IMR-90 (cell line): ENCODE measurements around the gene PPIP5K2. TPM values are rescaled to one million over a fixed set of nuclear protein-coding genes. Genes with fewer than 3 reads are reported as not detected.

Source experiments
- ATAC-seq: fragments of 200-7000 bp; cut with Tn5 transposase; 2 replicates; pipeline ENCODE4 v1.9.1; 2020; ENCODE audit warnings: low read depth, mild to moderate bottlenecking, moderate library complexity
- BruUV-seq: library from RNA; stranded (reverse); fragments of 400-500 nt; replicated peaks from 2 replicates; lab custom pipeline; 2021; lab: Mats Ljungman, UMichigan
- CTCF ChIA-PET: fragments of 300-600 bp; formaldehyde crosslinking; extraction: SDS; loops from one replicate; lab custom pipeline; 2021; ENCODE audit warnings: antibody characterized with exemption; lab: Yijun Ruan, JAX
- POLR2A ChIA-PET: fragments of 300-600 bp; sonication (Branson Sonifier 250); formaldehyde crosslinking; loops from one replicate; lab custom pipeline; 2022; ENCODE audit warnings: antibody characterized with exemption; ENCODE audit not compliant: unreplicated experiment; lab: Charles Lee
- DNase-seq: peaks from one replicate; pipeline ENCODE4 v3.0.0; 2013
- H2AFZ ChIP-seq: replicated peaks from 2 replicates; pipeline ENCODE3; 2013; ENCODE audit warnings: low read length, mild to moderate bottlenecking; ENCODE audit not compliant: poor library complexity
- H2AK5ac ChIP-seq: 2 replicates; pipeline ENCODE4 v1.6.1; 2013; ENCODE audit warnings: low read depth, low read length, inconsistent platforms
- H2AK9ac ChIP-seq: replicated peaks from 2 replicates; pipeline ENCODE3; 2013; ENCODE audit warnings: mild to moderate bottlenecking, low read depth, low read length, moderate library complexity; ENCODE audit not compliant: poor library complexity
- H2BK120ac ChIP-seq: 2 replicates; pipeline ENCODE4 v1.6.1; 2013; ENCODE audit warnings: low read depth, low read length, inconsistent platforms
- H2BK15ac ChIP-seq: 3 replicates; pipeline ENCODE4 v1.6.1; 2013; ENCODE audit warnings: low read depth, low read length, inconsistent platforms
- H2BK20ac ChIP-seq: 2 replicates; pipeline ENCODE4 v1.6.1; 2013; ENCODE audit warnings: low read depth, mild to moderate bottlenecking, inconsistent platforms, low read length, moderate library complexity
- H2BK5ac ChIP-seq: 2 replicates; pipeline ENCODE4 v1.6.1; 2013; ENCODE audit warnings: mild to moderate bottlenecking, low read depth, low read length, inconsistent platforms; ENCODE audit not compliant: poor library complexity, severe bottlenecking
- H3K14ac ChIP-seq: replicated peaks from 2 replicates; pipeline ENCODE4 v1.6.1; 2013; ENCODE audit warnings: low read depth, low read length, inconsistent platforms
- H3K18ac ChIP-seq: 2 replicates; pipeline ENCODE4 v1.6.1; 2013; ENCODE audit warnings: low read depth, low read length, control low read depth
- H3K23ac ChIP-seq: 2 replicates; pipeline ENCODE4 v1.6.1; 2013; ENCODE audit warnings: low read depth, low read length, inconsistent platforms
- H3K27ac ChIP-seq: 2 replicates; pipeline ENCODE4 v1.5.1; 2013; ENCODE audit warnings: mild to moderate bottlenecking, control low read depth, low read length; ENCODE audit not compliant: insufficient read depth
- H3K27me3 ChIP-seq: 2 replicates; pipeline ENCODE4 v1.6.1; 2013; ENCODE audit warnings: low read length; ENCODE audit not compliant: control insufficient read depth, insufficient read depth
- H3K36me3 ChIP-seq: 2 replicates; pipeline ENCODE4 v1.6.1; 2013; ENCODE audit warnings: low read length, mixed read lengths; ENCODE audit not compliant: control insufficient read depth, insufficient read depth
- H3K4ac ChIP-seq: 2 replicates; pipeline ENCODE4 v1.6.1; 2013; ENCODE audit warnings: low read depth, low read length, inconsistent platforms
- H3K4me1 ChIP-seq: 2 replicates; pipeline ENCODE4 v1.6.1; 2013; ENCODE audit warnings: low read length, mixed read lengths; ENCODE audit not compliant: control insufficient read depth, insufficient read depth
- H3K4me2 ChIP-seq: 2 replicates; pipeline ENCODE4 v1.6.1; 2013; ENCODE audit warnings: low read depth, mild to moderate bottlenecking, control low read depth, low read length, moderate library complexity
- H3K4me3 ChIP-seq: 2 replicates; pipeline ENCODE4 v1.5.1; 2013; ENCODE audit warnings: low read depth, mild to moderate bottlenecking, control low read depth, low read length, moderate library complexity; ENCODE audit not compliant: insufficient read depth
- H3K56ac ChIP-seq: 2 replicates; pipeline ENCODE4 v1.6.1; 2013; ENCODE audit warnings: low read length, inconsistent platforms; ENCODE audit not compliant: insufficient read depth; ENCODE audit errors: extremely low read depth
- H3K79me1 ChIP-seq, 2 experiments: 2 replicates each; pipeline ENCODE4 v1.6.1; 2013; ENCODE audit warnings: low read length in 2 of 2, inconsistent platforms in 1 of 2, low read depth in 1 of 2
- H3K9ac ChIP-seq: 2 replicates; pipeline ENCODE4 v1.6.1; 2013; ENCODE audit warnings: low read depth, low read length, control low read depth
- H3K9me1 ChIP-seq: 2 replicates; pipeline ENCODE4 v1.6.1; 2013; ENCODE audit warnings: low read length, inconsistent platforms; ENCODE audit not compliant: insufficient read depth
- H3K9me3 ChIP-seq: 2 replicates; pipeline ENCODE4 v1.6.1; 2013; ENCODE audit warnings: low read length; ENCODE audit not compliant: control insufficient read depth, insufficient read depth
- H4K20me1 ChIP-seq: 2 replicates; pipeline ENCODE4 v1.6.1; 2013; ENCODE audit warnings: low read length, inconsistent platforms; ENCODE audit not compliant: insufficient read depth
- H4K5ac ChIP-seq: 2 replicates; pipeline ENCODE4 v1.6.1; 2013; ENCODE audit warnings: mild to moderate bottlenecking, low read depth, low read length, control low read depth
- H4K8ac ChIP-seq, 2 experiments: 2 replicates each; pipeline ENCODE4 v1.6.1; 2013; ENCODE audit warnings: low read depth in 2 of 2, low read length in 2 of 2, control low read depth in 1 of 2, inconsistent platforms in 1 of 2
- H4K91ac ChIP-seq: 2 replicates; pipeline ENCODE4 v1.6.1; 2013; ENCODE audit warnings: low read depth, low read length, inconsistent platforms; ENCODE audit not compliant: insufficient read depth
- BHLHE40 ChIP-seq: fragments of 150-350 bp; IDR thresholded peaks from 2 replicates; pipeline ENCODE4 v1.6.1; 2016; ENCODE audit warnings: mild to moderate bottlenecking, low read depth, low read length
- CEBPB ChIP-seq: IDR thresholded peaks from 2 replicates; pipeline ENCODE4 v1.6.1; 2012; ENCODE audit warnings: low read depth, low read length, improper control_type of control experiment
- CHD1 ChIP-seq: IDR thresholded peaks from 2 replicates; pipeline ENCODE4 v1.6.1; 2012; ENCODE audit warnings: low read depth, low read length, improper control_type of control experiment
- ELK1 ChIP-seq: fragments of 150-350 bp; IDR thresholded peaks from 2 replicates; pipeline ENCODE4 v1.6.1; 2016; ENCODE audit warnings: low read depth, mild to moderate bottlenecking, low read length, moderate library complexity, borderline replicate concordance
- FOS ChIP-seq: fragments of 150-350 bp; IDR thresholded peaks from 2 replicates; pipeline ENCODE4 v1.6.1; 2016; ENCODE audit warnings: low read depth, low read length
- MAFK ChIP-seq: IDR thresholded peaks from 2 replicates; pipeline ENCODE4 v1.6.1; 2012; ENCODE audit warnings: low read depth, low read length, improper control_type of control experiment
- MAZ ChIP-seq: IDR thresholded peaks from 2 replicates; pipeline ENCODE4 v1.6.1; 2012; ENCODE audit warnings: low read depth, mild to moderate bottlenecking, low read length, improper control_type of control experiment, moderate library complexity, borderline replicate concordance
- MXI1 ChIP-seq: IDR thresholded peaks from 2 replicates; pipeline ENCODE4 v1.6.1; 2012; ENCODE audit warnings: low read depth, mild to moderate bottlenecking, low read length, moderate library complexity, borderline replicate concordance
- NFE2L2 ChIP-seq: fragments of 150-350 bp; IDR thresholded peaks from 2 replicates; pipeline ENCODE4 v1.6.1; 2016; ENCODE audit warnings: low read depth, mild to moderate bottlenecking, low read length
- POLR2A ChIP-seq: IDR thresholded peaks from 2 replicates; pipeline ENCODE4 v1.6.1; 2012; ENCODE audit warnings: mild to moderate bottlenecking, low read depth, low read length
- RAD21 ChIP-seq: IDR thresholded peaks from 2 replicates; pipeline ENCODE4 v1.6.1; 2012; ENCODE audit warnings: low read length, improper control_type of control experiment
- RCOR1 ChIP-seq: IDR thresholded peaks from 2 replicates; pipeline ENCODE4 v1.6.1; 2012; ENCODE audit warnings: mild to moderate bottlenecking, low read length, improper control_type of control experiment; ENCODE audit not compliant: insufficient replicate concordance
- RFX5 ChIP-seq: IDR thresholded peaks from 2 replicates; pipeline ENCODE4 v1.8.0; 2012; ENCODE audit warnings: low read depth, mild to moderate bottlenecking, low read length, moderate library complexity
- SMC3 ChIP-seq: fragments of 150-350 bp; IDR thresholded peaks from 2 replicates; pipeline ENCODE4 v1.6.1; 2016; ENCODE audit warnings: low read depth, mild to moderate bottlenecking, antibody characterized with exemption, low read length, moderate library complexity
- WGBS, 2 experiments: methylation state at CpG; one replicate each; pipeline versions ENCODE4 v1.1.5 to v1.1.7; 2013; ENCODE audit warnings: missing lambda C conversion rate in 2 of 2; ENCODE audit not compliant: insufficient read length in 1 of 2; ENCODE audit errors: extremely low coverage in 2 of 2; 5-methylcytosine and 5-hydroxymethylcytosine counted together
- dilution Hi-C: fragments of 300-500 bp; cut with HindIII; formaldehyde crosslinking; loops from one replicate; pipeline ENCODE4 v1.14.3; 2018; ENCODE audit warnings: low sequenced_read_pairs; ENCODE audit not compliant: unreplicated experiment
- in situ Hi-C: fragments of 300-500 bp; cut with MboI; formaldehyde crosslinking; loops from 3 replicates; pipeline ENCODE4 v1.14.3; 2019; ENCODE audit warnings: low sequenced_read_pairs, inconsistent platforms, mixed read lengths
- intact Hi-C: fragments of 100-400 bp; cut with micrococcal nuclease; formaldehyde crosslinking; loops from 2 replicates; pipeline ENCODE4 v1.10.0; 2022
- polyA plus RNA-seq, 3 experiments: library from polyadenylated mRNA; depleted of rRNA; stranded (reverse); fragments of >200 nt; gene quantifications; 2 replicates each; pipeline ENCODE4 v1.2.3, GENCODE V29; 2012; ENCODE audit warnings: low replicate concordance in 1 of 3
- total RNA-seq: library from RNA; depleted of rRNA; stranded (reverse); fragments of >200 nt; gene quantifications from 2 replicates; pipeline ENCODE4 v1.2.3, GENCODE V29; 2012
- TF ChIP-seq, protein P1 (sequence below): fragments of 150-350 bp; IDR thresholded peaks from 2 replicates; pipeline ENCODE4 v1.6.1; 2017; ENCODE audit warnings: mild to moderate bottlenecking, antibody characterized with exemption, low read length, low read depth
- TF ChIP-seq, protein P2 (sequence below): conservative IDR thresholded peaks from 2 replicates; pipeline ENCODE4 v1.5.1; 2012; ENCODE audit warnings: mild to moderate bottlenecking, low read depth, low read length, improper control_type of control experiment

PPIP5K2 gene
- total and polyA plus RNA-seq, 2 of the 4 experiments (the other 2 are of a cell fraction), result 32.4 to 67.6 TPM

- H3K4me3 ChIP-seq, result no peak overlapping the region
- intact Hi-C loops, result no loop called here
- no peaks in the 10 kb centered on the region for H3K9me3 ChIP-seq
- CTCF ChIA-PET, result no interaction called here
- WGBS, 2 experiments, result no CpG with 5 or more reads among the region's 6 CpGs
- H3K4me2 ChIP-seq, result no peak overlapping the region
- no peak overlapping the region for H3K14ac ChIP-seq
- no peak overlapping the region for H2AK9ac ChIP-seq
- H3K36me3 ChIP-seq, result peaks cover 3% of the 10 kb centered on the region; the same call in 1 of the 2 replicates
- H2AK5ac ChIP-seq, result no peak overlapping the region
- ATAC-seq, result no peak
- no peaks in the 10 kb centered on the region for H3K27me3 ChIP-seq
- no peak overlapping the region for H3K18ac ChIP-seq
- no peak overlapping the region for H2BK20ac ChIP-seq
- no peaks in the 10 kb centered on the region for H3K4me1 ChIP-seq
- H2BK15ac ChIP-seq, result no peak overlapping the region
- no peak overlapping the region for H4K5ac ChIP-seq
- no peak overlapping the region for H3K27ac ChIP-seq
- in situ Hi-C loops, result no loop called here
- no peaks in the 10 kb centered on the region for H4K20me1 ChIP-seq
- no peak for DNase-seq
- no peak overlapping the region for H2BK120ac ChIP-seq
- H2BK5ac ChIP-seq, result no peak overlapping the region
- no TSS peak for BruUV-seq
- H3K9me1 ChIP-seq, result no peaks in the 10 kb centered on the region
- no peak overlapping the region for H3K4ac ChIP-seq
- no peak overlapping the region for H3K9ac ChIP-seq
- no peak overlapping the region for H2AFZ ChIP-seq
- no peak overlapping the region for H3K56ac ChIP-seq
- H3K23ac ChIP-seq, result no peak overlapping the region
- POLR2A ChIA-PET, result no interaction called here
- H4K8ac ChIP-seq, result no peak overlapping the region
- no peak overlapping the region for H4K91ac ChIP-seq
- dilution Hi-C loops, result no loop called here
- TF ChIP-seq SMC3 (no peak), NFE2L2 (no peak), RCOR1 (no peak), RAD21 (no peak), BHLHE40 (no peak), CHD1 (no peak), CEBPB (no peak), MAFK (no peak), FOS (no peak), RFX5 (no peak), MXI1 (no peak), MAZ (no peak), POLR2A (no peak), ELK1 (no peak)
- TF ChIP-seq, protein P1, sequence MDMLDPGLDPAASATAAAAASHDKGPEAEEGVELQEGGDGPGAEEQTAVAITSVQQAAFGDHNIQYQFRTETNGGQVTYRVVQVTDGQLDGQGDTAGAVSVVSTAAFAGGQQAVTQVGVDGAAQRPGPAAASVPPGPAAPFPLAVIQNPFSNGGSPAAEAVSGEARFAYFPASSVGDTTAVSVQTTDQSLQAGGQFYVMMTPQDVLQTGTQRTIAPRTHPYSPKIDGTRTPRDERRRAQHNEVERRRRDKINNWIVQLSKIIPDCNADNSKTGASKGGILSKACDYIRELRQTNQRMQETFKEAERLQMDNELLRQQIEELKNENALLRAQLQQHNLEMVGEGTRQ, result no peak
- TF ChIP-seq, protein P2, sequence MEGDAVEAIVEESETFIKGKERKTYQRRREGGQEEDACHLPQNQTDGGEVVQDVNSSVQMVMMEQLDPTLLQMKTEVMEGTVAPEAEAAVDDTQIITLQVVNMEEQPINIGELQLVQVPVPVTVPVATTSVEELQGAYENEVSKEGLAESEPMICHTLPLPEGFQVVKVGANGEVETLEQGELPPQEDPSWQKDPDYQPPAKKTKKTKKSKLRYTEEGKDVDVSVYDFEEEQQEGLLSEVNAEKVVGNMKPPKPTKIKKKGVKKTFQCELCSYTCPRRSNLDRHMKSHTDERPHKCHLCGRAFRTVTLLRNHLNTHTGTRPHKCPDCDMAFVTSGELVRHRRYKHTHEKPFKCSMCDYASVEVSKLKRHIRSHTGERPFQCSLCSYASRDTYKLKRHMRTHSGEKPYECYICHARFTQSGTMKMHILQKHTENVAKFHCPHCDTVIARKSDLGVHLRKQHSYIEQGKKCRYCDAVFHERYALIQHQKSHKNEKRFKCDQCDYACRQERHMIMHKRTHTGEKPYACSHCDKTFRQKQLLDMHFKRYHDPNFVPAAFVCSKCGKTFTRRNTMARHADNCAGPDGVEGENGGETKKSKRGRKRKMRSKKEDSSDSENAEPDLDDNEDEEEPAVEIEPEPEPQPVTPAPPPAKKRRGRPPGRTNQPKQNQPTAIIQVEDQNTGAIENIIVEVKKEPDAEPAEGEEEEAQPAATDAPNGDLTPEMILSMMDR, result no peak
- H3K79me1 ChIP-seq, result no peaks in the 10 kb centered on the region
Measured at GRCh38 chr5:103101079-103101750, 18.9 kb upstream of the PPIP5K2 start.
